ENCODE results near the gene CRYGB.
"Not testable (repeated sequence)": the region's sequence is repeated elsewhere in the genome, so short reads cannot be mapped to it uniquely, and the experiment has no call there.

The CRYGB gene

DNA sequence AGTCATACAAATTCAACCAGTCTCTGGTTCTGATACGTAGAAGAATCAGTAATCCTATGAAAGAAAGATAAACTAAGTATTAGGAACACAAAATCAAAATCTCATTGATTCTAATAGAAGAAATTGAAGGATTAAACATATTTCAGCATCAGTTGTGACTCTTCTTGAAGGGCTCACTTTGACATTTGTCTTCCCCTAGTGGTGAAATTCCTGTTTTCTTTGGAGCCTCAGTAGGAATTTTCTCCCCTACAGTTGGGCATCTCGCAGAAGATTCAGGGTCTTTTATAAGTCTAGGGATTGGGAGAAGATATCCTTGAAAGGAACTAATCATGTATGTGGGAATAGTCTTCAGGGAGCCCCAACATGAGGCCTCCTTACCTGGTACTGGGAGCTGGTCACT, 2.8 kb upstream of the CRYGB start:
- DNase-seq: no peak

GRCh38 chr2:208147759-208148158, 1.8 kb upstream of the CRYGB start:
- no peak for DNase-seq

DNA sequence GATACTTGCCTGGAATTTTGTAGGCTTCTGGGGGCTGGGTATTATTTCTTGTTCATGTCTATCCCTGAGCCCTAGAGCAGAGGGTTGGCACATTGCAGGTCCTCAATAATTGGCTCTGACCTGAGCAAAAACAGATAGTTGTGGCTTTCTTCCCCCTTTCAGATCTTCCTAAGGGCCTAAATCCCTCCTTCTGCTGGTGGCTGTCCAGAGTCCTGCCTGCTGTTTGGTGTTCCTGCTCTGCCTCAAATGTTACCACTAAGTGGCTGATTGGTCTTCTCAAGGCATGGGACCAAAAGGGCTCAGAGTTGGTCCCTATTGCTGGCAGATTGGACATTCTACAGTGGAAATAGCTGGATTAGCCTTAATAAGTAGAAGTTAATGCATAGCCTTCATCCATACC, 1.1 kb upstream of the CRYGB start:
- DNase-seq: no peak

DNA sequence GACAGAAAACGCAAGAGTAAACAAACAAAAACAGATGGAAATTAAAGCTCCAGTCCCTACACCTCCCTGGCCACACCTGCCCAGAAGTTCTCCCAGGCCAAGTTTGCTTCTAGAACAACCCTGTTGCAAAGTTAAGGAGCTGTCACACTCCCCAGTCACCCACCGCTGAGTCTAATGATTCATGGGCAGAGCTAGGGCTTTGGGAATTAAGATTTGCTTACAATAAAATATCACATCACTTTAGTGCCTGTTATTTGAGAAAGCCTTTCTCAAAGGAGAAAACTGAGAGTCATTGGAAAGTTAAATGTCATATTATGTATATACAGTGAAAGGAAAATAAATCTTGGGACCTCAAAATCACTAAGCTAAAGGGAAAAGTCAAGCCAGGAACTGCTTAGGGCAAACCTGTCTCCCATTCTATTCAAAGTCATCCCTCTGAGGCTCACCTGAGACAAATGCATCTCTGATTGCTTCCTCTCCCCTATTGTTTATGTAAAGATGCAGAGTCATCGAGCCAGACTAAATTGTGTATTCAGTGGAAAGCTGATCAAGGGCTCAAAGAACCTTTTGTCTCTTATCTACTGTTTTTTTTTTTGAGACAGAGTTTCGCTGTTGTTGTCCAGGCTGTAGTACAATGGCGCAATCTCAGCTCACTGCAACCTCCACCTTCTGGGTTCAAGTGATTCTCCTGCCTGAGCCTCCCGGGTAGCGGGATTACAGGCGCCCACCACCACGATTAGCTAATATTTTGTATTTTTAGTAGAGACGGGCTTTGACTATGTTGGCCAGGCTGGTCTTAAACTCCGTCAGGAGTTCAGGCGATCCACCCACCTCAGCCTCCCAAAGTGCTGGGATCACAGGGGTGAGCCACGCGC, 2.8 kb downstream of the CRYGB start:
- no peak for DNase-seq

GRCh38 chr2:208142240-208142924, 3.6 kb downstream of the CRYGB start:
- no peak for DNase-seq

DNA sequence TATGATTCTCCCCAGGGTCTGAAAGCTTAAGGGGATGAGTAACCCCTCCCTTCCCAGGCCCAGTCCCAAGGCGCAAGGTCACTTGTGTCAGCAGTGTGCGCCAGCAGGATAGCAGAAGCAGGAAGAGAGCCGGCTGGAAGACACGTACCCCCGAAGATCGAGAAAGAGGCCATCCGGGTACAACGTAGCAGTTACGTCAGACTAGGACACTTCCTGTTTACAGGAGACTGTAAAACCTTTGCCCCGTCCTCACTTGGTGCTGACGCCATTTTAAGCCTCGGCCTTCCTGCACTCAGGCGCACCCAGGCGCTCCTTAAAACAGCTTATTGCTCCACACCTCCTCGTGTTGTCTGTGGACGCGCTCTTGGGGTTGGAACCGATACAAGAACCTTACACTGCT, 6.5 kb downstream of the CRYGB start:
- DNase-seq: no peak

DNA sequence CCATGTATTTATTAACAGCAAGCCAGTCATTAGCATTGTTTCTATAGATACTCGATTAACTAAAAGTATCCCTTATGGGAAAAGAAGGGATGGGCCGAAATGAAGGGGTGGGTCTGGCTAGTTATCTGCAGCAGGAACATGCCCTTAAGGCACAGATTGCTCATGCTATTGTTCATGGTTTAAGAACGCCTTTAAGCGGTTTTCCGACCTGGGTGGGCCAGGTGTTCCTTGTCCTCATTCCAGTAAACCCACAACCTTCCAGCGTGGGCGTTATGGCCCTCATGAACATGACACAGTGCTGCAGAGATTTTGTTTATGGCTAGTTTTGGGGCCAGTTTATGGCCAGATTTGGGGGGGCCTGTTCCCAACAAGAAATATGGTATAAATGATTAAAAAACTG, 7.6 kb downstream of the CRYGB start:
- DNase-seq: not testable (repeated sequence)

GRCh38 chr2:208136716-208137094, 9.3 kb downstream of the CRYGB start:
- no peak for DNase-seq

DNA sequence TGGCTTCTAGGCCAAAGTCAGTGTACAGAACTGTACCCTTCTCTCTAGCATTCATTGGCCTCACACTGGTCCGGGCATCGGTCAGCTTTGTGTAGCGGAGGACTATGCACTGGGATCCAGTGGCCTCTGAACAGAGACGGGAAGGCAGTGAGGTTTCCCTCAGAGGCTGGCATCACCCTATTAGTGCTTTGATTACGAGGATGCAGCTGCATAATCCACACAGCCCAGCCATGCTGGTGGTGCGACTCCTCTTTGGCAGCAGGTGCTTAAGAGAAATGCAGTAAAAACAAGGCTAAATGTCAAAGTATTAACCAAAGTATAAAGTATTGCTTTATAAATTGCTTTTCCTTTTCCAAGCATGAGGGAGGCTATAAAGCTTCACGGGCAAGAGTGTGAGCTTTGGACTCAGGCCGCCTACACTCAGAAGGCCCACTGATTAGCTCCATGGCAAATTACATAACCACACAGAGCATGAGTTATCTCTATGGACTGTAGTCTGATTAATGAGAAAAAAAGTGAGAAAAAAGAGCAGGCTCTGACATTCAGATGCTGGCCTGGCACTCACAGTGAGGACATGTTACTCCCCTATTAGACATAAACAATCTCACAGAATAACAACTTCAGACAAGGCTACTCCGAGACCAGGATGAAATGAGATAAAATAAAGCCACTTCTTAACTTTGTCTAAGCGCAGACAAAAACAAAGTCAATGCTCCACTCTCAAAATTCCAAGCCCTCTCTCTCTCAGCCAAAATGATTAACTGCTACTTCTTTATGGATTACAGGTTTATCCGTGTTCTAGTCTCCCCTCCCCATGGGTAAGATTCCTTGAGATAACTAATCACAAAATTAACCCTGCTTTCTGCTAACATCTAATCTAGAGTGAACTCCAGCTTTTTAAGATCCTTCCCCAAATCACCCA, 9.9 kb downstream of the CRYGB start:
- no peak for DNase-seq

- no peak for DNase-seq
Measured at GRCh38 chr2:208134928-208135586, 10.9 kb downstream of the CRYGB start.

DNA sequence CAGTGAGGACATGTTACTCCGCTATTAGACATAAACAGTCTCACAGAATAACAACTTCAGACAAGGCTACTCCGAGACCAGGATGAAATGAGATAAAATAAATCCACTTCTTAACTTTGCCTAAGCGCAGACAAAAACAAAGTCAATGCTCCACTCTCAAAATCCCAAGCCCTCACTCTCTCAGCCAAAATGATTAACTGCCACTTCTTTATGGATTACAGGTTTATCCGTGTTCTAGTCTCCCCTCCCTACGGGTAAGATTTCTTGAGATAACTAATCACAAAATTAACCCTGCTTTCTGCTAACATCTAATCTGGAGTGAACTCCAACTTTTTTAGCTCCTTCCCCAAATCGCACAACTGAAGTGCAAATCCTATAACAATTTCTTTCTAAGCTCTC, 15.2 kb downstream of the CRYGB start:
- no peak for DNase-seq

GRCh38 chr2:208129744-208130711, 15.9 kb downstream of the CRYGB start, which contains the start of gene CRYGC:
CRYGC (minus strand) TSS chr2:208129828; CDS start chr2:208129792, 36 bp downstream.
- DNase-seq: no peak

GRCh38 chr2:208128136-208128535, 17.8 kb downstream of the CRYGB start:
- no peak for DNase-seq

GRCh38 chr2:208127090-208127489, 18.9 kb downstream of the CRYGB start:
- DNase-seq: no peak

- DNase-seq: no peak
Measured at GRCh38 chr2:208125251-208125650, 20.7 kb downstream of the CRYGB start.

DNA sequence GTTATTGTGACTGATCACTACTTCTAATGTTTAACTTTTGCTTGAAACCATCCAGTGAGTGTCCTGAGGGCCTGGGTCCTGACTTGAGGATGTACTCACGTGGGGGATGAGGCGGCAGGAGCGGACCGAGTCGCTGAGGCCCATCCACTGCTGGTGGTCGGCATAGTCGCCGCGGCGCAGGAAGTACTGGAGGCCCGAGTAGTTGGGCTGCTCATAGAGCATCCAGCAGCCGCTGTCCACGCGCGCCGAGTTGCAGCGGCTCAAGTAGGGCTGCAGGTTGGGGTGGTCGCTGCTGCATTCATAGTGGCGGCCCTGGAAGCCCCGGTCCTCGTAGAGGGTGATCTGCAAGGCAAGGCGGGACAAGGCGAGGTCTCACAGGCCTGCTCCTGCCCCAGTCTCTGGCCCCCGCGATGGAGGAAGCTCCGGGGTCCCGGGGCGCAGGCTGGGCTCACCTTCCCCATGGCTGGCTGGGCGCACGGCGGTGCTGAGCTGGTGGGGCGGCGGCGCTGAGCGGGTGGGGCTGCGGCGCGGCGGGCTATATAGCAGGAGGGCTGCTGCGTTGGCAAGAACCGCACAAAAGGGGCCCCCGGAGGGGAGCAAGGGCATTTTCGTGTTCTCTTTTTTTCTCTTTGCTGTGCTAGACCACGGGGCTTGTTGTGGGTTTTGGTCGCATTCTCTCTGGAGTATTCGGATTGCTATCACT, 21.8 kb downstream of the CRYGB start, which contains the start of gene CRYGD:
TSS of gene CRYGD (minus strand) at position 512 of the 703 bp plus-strand sequence. CDS start at position 461, 51 bp downstream.
- DNase-seq: not testable (repeated sequence)

DNA sequence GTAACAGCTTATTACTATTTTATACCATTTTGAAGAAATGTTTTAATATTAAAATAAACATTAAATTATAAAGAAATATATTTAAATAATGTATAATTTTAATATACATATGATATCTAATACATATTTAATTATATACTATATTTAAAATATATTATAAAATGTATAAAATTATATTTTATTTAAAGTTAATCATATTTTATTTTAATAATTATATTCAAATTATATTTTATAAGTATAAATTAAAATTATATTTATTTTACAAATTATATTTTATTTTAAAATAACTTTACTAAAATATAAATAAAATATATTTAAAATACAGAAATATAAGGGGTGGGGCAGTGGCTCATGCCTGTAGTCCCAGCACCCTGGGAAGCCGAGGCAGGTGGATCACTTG, 23.7 kb downstream of the CRYGB start:
- no peak for DNase-seq

GRCh38 chr2:208118918-208119317, 27.0 kb downstream of the CRYGB start:
- DNase-seq: no peak

DNA sequence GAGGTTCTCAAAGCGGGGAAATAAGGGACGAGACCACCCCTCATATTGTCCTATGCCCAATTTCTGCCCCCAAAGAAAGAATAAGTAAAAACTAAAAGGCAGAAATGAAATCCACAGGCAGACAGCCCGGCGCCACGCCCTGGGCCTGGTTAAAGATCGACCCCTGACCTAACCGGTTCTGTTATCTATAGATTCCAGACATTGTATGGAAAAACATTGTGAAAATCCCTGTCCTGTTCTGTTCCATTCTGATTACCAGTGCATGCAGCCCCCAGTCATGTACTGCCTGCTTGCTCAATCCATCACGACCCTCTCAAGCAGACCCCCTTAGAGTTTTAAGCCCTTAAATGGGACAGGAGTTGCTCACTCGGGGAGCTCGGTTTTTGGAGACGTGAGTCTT, 28.6 kb downstream of the CRYGB start:
- not testable (repeated sequence) for DNase-seq

DNA sequence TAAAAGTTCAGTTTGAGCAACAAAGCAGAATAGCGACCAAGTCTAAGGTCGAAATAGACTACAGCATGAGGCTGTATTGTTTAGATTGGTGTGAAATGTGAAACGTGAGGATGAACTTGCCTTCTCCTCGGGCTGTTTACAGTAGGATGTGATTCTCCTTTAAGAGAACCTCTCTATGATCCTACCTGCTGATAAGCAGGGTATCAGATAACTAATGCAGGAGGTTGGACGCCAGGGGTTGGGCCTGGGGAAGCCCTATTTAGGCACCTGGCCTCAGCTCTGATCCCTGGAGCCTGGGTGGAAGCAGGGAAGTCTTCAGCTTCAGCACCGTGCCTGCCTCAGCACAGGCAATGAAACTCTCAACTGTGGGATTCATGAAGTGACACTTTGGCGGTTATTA, 33.0 kb downstream of the CRYGB start:
- no peak for DNase-seq
